WTC11 (cell line): Measurements from ENCODE around the gene SMYD3.

Experiments
- ATF3 ChIP-seq: sonication (generic); formaldehyde crosslinking; conservative IDR thresholded peaks from 2 replicates; pipeline ENCODE4 v1.8.1; 2022; ENCODE audit warnings: mild to moderate bottlenecking, missing genetic modification reagents
- CREM ChIP-seq: sonication (generic); formaldehyde crosslinking; IDR thresholded peaks from 2 replicates; pipeline ENCODE4 v1.8.1; 2022; ENCODE audit warnings: mild to moderate bottlenecking, missing genetic modification reagents, moderate library complexity
- CTCF ChIP-seq: fragments of 200-600 bp; IDR thresholded peaks from 2 replicates; pipeline ENCODE4 v1.8.0; 2022; ENCODE audit warnings: antibody characterized with exemption
- JAZF1 ChIP-seq: fragments of 250-450 bp; sonication (Bioruptor Pico); IDR thresholded peaks from 2 replicates; pipeline ENCODE4 v1.9.0; 2021; ENCODE audit warnings: moderate library complexity, mild to moderate bottlenecking, inconsistent platforms
- NR3C1 ChIP-seq: sonication (generic); formaldehyde crosslinking; conservative IDR thresholded peaks from 2 replicates; pipeline ENCODE4 v1.8.1; 2023; ENCODE audit warnings: low read depth, mild to moderate bottlenecking, missing genetic modification reagents
- PREB ChIP-seq: sonication (generic); formaldehyde crosslinking; IDR thresholded peaks from 2 replicates; pipeline ENCODE4 v1.8.1; 2022; ENCODE audit warnings: mild to moderate bottlenecking, missing genetic modification reagents, moderate library complexity, borderline replicate concordance
- SMAD4 ChIP-seq: sonication (generic); formaldehyde crosslinking; IDR thresholded peaks from 2 replicates; pipeline ENCODE4 v1.8.0; 2022; ENCODE audit warnings: mild to moderate bottlenecking, missing genetic modification reagents
- TEAD4 ChIP-seq: sonication (generic); formaldehyde crosslinking; IDR thresholded peaks from 2 replicates; pipeline ENCODE4 v1.8.0; 2022; ENCODE audit warnings: mild to moderate bottlenecking, missing genetic modification reagents
- ZNF263 ChIP-seq: sonication (generic); formaldehyde crosslinking; IDR thresholded peaks from 2 replicates; pipeline ENCODE4 v1.8.1; 2022; ENCODE audit warnings: low read depth, mild to moderate bottlenecking, moderate library complexity, missing genetic modification reagents
- TF ChIP-seq, protein P1 (sequence below): sonication (generic); formaldehyde crosslinking; IDR thresholded peaks from 2 replicates; pipeline ENCODE4 v1.8.1; 2023; ENCODE audit warnings: mild to moderate bottlenecking, missing genetic modification reagents, moderate library complexity
- TF ChIP-seq, protein P2 (sequence below): sonication (generic); formaldehyde crosslinking; IDR thresholded peaks from 2 replicates; pipeline ENCODE4 v1.8.0; 2022; ENCODE audit warnings: mild to moderate bottlenecking, missing genetic modification reagents
- TF ChIP-seq, protein P3 (sequence below): sonication (generic); formaldehyde crosslinking; IDR thresholded peaks from 2 replicates; pipeline ENCODE4 v1.8.0; 2022; ENCODE audit warnings: mild to moderate bottlenecking, missing genetic modification reagents

GRCh38 chr1:246397046-246397445 is 110.0 kb downstream of the SMYD3 start:
- TF ChIP-seq CTCF (no peak), ZNF263 (CRISPR knock-in tag) (no peak), CREM (CRISPR knock-in tag) (no peak), SMAD4 (no peak), PREB (CRISPR knock-in tag) (no peak), JAZF1 (CRISPR knock-in tag) (no peak), TEAD4 (CRISPR knock-in tag) (no peak), NR3C1 (no peak), ATF3 (CRISPR knock-in tag) (no peak)
- TF ChIP-seq, protein P1, sequence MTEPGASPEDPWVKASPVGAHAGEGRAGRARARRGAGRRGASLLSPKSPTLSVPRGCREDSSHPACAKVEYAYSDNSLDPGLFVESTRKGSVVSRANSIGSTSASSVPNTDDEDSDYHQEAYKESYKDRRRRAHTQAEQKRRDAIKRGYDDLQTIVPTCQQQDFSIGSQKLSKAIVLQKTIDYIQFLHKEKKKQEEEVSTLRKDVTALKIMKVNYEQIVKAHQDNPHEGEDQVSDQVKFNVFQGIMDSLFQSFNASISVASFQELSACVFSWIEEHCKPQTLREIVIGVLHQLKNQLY (CRISPR knock-in tag): no peak
- TF ChIP-seq, protein P2, sequence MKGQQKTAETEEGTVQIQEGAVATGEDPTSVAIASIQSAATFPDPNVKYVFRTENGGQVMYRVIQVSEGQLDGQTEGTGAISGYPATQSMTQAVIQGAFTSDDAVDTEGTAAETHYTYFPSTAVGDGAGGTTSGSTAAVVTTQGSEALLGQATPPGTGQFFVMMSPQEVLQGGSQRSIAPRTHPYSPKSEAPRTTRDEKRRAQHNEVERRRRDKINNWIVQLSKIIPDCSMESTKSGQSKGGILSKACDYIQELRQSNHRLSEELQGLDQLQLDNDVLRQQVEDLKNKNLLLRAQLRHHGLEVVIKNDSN (CRISPR knock-in tag): no peak
- TF ChIP-seq, protein P3, sequence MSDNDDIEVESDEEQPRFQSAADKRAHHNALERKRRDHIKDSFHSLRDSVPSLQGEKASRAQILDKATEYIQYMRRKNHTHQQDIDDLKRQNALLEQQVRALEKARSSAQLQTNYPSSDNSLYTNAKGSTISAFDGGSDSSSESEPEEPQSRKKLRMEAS (CRISPR knock-in tag): no peak
